Measurements from ENCODE around the gene KANTR.

Gene KANTR, protein sequence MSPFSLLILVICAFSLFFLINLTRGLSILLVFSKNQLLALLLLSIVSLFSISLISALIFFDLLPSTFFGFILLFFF

GRCh38 chrX:53093748-53094581, at the start of gene KANTR:
Gene KANTR (plus strand): TSS chrX:53094142. CDS start chrX:53124273, 30,131 bp downstream.
- peak; percentile 90 for DNase-seq

DNA sequence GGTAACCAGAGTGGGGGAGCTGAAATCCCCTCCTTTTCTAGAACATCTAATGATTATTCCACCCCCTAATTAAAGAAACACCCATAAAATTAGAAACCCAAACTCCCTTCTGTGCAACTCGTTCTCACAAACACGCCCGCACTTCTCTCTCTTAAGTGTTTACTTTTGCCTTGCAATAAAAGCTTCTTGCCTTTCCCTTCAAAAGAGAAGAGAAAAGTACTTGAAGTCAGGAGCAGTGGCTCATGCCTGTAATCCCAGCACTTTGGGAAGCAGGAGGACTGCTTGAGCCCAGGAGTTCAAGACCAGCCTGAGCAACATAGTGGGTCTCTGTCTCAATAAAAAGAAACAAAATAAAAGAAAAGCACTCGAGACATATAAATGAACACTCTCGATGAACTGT, 48.9 kb upstream of the KANTR start:
- no peak for DNase-seq

DNA sequence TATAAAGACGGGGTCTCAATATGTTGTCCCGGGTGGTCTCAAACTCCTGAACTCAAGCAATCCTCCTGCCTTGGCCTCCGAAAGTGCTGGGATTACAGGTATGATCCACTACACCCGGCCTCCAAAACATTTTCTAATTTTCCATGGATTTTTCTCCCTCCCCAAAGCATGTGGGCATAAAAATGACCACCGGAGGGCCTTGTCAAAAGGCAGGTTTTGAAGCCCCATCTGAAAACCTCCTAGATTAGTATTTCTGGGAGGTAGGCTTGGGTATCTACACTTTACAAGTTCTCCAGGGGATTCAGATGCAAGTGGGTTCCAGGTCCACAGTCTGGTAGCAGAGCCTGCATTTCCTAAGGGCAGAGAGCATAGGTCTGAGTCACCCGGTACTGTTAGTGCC, 46.7 kb upstream of the KANTR start:
- no peak for DNase-seq

DNA sequence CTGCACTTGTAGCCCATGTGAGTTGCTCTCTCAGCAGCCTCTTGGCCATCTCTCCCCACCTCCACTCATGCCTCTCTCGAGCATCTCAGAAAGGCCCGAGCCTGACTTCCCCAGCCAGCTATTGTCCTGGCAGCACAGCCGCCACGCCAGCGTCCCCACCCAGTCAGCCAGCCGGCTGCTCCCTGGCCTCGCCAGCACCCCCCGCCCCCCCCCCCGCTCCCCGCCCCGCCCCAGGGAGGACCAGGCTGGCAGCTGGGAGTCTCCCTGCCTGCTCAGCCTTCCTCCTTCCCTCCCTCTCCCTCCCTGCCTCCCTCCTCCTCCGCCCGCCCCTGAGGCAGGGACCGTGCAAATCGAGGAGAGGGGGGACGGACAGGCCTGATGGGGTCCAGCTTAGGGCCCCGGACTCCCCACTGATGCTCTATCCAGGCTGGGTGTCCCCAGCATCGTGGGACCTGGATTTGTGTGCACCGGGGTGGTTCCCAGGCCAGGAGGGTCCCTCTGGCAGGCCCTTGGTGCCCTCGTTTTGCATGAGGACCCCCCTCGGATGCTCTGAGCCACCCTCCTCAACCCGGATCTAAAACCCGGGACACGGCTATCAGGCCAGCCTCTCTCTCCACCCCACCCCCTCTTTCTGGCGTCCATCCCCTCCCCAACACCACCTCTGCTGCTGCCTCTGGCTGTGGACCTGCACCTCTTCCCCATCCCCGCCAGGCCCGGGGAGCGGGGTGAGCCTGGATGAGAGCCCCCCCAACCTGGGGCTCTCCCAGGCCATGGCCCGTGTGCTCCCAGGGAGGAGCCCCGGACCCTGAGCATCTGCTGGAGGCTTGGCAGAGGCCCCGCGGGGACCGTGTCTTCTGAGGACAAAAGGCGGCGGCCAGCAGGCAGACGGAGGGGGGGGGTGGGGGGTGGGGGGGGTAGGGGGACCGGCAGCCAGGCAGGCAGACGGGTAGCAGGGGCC, 45.5 kb upstream of the KANTR start, which contains the start of gene GPR173:
Gene GPR173, plus strand, starts transcription at position 621 of the 958 bp plus-strand sequence. CDS start 27,833 bp downstream, outside the sequence.
- peak; percentile 84 for DNase-seq

DNA sequence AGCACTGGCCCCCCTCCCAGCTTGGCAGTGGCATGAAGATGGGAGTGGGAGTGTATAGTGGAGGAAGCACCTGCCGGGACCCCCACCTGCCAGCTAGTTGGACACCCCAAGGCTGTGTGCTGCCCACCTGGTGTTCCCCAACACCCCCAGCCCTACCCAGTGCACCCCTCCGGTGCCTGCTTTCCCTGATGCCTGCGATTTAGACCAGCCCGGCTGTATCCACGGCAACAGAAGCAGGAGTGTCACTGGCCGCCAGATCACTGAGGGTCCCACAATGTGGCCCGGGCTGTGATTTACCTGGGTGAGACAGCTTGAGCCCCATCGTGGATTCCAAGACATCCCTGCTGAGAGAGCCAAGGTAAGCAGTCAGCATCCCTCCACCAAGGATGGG, 44.8 kb upstream of the KANTR start:
- no peak for DNase-seq

DNA sequence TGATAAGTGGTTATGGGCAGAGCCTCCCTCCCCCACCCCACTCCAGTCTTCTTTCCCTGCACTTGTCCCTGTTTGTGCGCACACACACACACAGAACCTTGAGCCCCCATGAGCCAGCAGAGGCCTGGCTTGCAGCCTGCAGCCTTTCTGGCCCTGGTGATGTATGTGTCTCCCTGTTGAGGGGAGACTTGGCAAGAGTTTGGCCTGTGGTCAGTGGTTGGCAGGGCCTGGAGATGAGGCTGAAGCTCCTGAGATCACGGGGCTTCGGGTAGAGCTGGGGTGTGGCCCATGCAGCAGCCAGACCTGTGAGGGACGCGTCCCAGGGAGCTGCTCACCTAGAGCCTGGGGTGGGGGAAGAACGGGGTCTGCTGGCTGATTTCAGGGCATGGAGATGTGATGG, 43.1 kb upstream of the KANTR start:
- no peak for DNase-seq

- no peak for DNase-seq
These were observed 38.6 kb upstream of the KANTR start for GRCh38 chrX:53055244-53055849.

DNA sequence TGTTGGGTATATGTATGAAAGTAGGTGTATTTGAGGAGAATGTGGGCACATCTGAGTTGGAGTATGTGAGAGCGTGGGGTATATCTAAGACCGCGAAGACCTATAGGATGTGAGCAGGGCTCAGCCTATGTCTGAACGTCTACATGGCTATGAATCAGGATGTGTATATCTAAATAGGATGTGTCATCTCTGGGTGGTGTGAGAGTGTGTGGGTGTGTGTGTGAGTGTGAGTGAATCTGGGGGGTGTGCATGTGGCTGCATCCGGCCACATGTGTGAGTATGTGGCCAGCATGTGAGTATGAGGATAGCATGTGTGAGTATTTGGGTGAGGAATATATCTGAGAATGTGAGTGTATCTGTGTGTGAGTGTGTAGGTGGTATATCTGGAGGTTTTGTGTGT, 37.6 kb upstream of the KANTR start:
- no peak for DNase-seq

DNA sequence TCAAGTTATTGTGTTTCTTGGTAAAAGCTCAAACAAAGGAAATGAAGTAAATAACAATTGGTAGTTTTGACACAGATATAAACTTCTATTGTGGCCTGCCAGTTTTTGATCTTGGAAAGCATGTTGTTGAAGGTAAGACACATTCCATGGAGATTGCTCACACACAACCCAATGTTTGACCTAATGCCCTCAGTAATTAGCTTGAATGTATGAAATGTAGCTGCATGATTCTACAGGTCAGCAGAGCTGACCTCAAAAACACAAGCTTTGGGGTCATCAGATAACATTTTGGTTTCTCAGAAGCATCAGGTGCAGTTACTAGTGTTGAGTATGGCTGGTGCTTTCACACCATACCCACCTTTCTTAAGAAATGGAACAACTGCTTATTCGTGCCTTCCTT, 28.8 kb upstream of the KANTR start:
- no peak for DNase-seq

DNA sequence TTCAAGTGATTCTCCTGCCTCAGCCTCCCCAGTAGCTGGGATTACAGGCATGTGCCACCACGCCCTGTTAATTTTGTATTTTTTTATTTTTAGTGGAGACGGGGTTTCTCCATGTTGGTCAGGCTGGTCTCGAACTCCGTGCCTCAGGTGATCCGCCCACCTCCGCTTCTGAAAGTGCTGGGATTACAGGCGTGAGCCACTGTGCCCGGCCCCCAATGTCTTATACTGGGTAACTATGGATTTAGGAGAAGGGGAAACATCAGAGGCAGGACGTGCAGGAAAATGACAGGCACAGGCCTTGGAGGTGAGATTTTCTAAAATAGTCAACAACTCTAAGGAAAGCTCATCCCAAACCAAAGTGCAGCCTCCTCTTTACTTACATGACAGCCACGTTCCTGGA, 22.9 kb upstream of the KANTR start:
- DNase-seq: no peak

DNA sequence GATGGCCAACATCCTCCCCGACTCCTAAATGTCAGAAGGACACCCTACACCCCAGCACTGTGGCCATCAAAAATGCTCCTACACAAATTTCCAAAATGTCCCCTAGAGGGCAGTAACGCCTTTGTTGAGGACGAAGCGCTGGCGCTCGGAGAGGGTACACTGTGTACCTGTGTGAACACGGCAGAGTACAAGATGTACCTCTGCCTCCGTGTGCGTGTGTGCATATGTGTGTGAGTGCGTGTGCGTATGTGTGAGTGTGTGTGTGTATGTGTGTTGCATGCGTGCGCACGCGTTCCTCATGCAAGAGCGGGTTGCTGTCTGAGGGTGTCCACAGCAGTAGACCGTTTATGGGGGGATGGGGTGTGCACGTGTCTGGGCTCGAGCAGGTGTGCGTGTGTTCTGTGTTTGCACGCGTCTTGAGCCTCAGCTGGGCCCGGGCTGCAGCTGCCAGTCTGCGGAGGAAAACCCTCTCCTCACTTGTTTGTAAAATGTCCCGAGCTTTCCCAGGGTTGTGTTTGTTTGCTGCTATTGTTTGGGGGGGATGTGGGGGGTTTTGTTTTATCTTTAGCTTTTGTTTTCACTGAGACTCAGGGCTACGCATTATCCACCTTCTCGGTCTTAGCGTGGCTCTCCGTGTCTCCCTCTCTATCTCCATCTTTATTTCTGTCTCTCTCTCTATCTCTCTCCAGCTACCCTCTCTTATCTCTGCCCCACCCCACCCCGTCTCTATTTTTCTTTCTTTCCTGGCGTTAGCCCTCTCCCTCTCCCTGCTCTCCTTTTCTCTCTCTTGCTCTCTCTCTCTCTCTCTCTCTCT, 22.1 kb upstream of the KANTR start:
- peak; percentile 55 for DNase-seq

DNA sequence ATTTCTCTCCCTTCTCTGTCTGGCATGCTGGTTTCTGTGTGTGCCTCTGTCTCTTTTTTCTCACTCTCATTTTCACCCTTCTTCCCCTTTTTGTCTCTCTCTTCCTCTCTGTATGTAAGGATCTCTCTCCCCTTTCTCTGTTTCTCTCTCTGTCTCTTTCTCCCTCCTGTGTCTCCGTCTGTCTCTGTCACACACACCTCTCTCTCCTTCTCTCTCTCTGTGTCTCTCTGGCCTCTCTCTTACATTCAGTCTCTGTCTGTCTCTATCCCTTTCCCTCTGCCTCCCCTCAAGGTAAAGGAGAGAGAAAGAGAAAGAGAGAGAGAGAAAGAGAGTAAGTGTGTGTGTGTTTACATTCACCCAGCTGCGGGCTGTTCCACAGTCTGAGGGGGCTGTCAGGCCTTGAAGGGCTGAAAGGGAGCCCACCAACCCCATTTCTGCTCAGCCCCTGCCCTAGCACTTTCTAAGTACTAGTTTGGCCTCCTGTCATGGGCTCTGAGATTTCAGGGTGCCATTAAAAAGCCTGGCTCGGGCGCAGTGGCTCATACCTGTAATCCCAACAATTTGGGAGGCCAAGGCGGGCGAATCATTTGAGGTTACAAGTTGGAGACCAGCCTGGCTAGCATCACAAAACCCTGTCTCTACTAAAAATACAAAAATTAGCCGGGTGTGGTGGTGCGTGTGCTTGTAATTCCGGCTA, 21.4 kb upstream of the KANTR start:
- DNase-seq: no peak

- no peak for DNase-seq
These were observed 20.8 kb upstream of the KANTR start for GRCh38 chrX:53073115-53073586.

GRCh38 chrX:53075011-53075410, 18.9 kb upstream of the KANTR start:
- DNase-seq: no peak

DNA sequence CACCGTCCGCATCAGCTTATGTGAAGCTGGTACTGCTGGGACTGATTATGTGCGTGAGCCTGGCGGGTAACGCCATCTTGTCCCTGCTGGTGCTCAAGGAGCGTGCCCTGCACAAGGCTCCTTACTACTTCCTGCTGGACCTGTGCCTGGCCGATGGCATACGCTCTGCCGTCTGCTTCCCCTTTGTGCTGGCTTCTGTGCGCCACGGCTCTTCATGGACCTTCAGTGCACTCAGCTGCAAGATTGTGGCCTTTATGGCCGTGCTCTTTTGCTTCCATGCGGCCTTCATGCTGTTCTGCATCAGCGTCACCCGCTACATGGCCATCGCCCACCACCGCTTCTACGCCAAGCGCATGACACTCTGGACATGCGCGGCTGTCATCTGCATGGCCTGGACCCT, 17.3 kb upstream of the KANTR start:
- no peak for DNase-seq

GRCh38 chrX:53077207-53078197, 16.4 kb upstream of the KANTR start:
- no peak for DNase-seq

DNA sequence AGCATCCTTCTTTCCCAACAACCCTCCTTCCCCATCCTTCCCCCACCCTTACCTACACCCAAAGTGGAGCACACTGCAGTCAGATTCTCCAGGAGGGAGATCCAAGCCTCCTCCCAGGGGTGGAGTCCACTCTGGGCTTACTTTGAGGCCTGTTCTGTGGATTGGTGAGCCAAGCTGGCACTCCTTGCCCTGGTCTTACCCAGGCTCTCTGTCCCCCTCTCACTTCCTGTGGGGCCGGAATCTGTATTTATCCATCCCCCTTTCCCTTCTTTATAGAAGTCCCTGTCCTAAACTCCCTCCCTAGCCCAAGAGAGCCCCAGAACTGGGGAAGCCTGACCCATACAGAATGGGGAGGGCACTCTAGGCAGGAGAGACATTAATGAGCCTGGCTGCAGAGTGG, 15.0 kb upstream of the KANTR start:
- no peak for DNase-seq

GRCh38 chrX:53080628-53081580, 13.0 kb upstream of the KANTR start:
- no peak for DNase-seq
